Measurements from ENCODE around the gene PACSIN2.

The PACSIN2 gene

DNA sequence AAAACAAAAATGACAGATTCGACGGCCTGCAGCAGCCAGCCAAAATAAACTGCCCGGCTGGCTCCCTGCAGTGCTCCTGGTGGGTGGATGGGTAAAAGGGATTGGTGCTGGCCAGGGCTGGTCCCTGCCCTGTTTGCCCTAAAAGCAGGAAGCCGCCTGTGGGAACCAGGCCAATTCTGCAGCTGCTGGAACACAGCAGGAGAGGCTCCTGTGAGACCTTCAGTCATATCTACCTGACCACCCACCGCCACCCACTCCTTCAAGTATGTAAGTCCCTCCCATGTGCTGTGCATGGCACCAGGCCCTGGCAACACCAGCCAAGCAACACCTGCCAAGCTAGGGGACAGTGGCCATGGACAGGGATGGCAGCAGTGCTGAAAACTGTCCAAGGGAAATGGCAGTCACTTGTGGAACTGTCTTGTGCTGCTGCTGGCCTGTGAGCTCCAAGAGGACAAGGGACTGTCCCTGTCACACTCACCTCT lies 109.2 kb downstream of the PACSIN2 start:
- no peak for DNase-seq (ENCODE audit: low spot score)

- no peak for DNase-seq (ENCODE audit: low spot score)
These were observed 109.7 kb downstream of the PACSIN2 start for GRCh38 chr22:42905217-42905616.

GRCh38 chr22:42904050-42904449 lies 110.9 kb downstream of the PACSIN2 start:
- DNase-seq (ENCODE audit: low spot score): no peak

DNA sequence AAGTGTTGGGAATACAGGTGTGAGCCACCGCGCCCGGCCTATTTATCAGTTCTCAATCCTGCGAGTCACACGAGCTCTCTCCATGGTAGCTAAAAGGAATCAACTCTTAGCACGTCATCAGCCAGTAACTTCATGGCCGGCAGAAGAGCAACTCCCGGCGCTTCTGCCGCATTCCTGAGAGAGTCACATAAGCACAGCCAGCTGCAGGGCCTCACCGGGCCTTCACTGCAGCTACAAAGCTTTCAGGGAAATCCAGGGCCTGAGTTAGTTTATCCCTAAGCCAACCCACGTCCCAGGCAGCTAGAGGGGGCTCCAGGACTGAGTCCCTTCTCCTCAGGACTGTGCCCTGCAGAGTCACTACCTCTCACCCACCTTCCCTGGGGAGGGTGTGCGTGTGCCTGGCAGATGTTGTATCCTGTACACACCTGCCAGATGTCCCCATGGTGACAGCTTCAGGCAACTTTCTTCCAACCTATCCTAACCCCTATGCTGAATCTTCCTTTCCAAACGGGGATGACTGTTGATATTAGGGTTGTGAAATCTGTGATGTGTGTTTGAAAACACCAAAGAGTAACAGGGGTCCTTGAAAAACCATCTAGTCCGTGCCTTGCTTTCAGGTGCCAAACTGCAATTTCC lies 112.0 kb downstream of the PACSIN2 start:
- no peak for DNase-seq (ENCODE audit: low spot score)

GRCh38 chr22:42901790-42902508 lies 113.0 kb downstream of the PACSIN2 start:
- no peak for DNase-seq (ENCODE audit: low spot score)

DNA sequence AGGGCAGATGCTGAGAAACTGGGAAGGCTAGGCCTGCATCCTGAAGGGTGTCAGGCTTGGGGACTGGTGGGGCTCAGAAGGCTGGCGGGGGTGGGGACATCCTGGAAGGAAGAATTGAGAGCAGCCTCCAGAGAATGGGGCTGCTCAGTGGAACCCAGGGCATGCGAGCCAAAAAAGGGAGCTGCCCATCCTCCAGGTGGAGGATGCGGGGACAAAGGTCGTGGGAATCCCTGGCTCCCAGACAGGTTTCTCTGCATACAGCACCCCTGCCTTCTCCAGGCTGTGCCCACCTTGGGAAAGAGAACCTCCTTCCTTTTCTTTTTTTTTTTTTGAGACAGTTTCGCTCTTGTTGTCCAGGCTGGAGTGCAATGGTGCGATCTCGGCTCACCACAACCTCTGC lies 117.0 kb downstream of the PACSIN2 start:
- DNase-seq (ENCODE audit: low spot score): no peak

DNA sequence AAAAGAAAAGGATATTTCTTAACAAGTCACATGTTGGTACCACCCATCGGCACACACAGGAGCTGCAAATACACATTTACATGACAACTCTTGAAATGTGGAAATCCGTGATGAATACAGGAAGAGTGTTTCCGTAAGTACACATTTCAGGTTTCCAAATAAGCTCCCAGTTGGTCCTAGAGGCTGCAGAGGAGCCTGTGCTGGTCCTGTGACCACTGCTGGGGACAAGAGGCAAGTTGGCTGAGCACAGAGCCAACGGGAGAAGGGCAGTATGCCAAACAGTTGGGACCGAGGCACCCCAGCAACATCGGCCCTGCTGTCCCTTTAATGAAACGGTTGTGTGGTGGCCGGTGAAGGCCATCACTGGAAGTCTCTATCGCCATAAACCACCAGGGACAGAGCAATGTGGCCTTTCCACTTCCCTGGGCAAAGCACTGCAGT lies 119.4 kb downstream of the PACSIN2 start:
- no peak for DNase-seq (ENCODE audit: low spot score)

DNA sequence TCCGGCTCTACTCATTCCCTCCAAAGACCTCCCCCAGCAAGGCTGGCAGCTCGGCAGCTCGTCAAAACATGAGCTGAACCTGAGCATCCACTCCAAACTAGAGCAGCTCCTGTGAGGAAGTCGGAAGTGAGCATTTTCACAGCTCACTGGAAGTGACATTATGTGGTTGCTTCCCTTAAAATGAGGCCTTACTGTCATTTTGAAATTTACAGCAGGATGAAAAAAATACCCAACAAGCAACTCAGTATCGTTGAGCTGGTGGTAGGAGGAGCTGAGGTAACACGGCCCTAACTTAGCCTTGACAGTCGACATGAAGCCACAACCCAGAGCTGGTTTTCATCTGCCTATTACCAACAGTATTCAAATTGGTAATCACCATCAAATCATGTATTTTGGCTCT lies 119.9 kb downstream of the PACSIN2 start:
- DNase-seq (ENCODE audit: low spot score): no peak

DNA sequence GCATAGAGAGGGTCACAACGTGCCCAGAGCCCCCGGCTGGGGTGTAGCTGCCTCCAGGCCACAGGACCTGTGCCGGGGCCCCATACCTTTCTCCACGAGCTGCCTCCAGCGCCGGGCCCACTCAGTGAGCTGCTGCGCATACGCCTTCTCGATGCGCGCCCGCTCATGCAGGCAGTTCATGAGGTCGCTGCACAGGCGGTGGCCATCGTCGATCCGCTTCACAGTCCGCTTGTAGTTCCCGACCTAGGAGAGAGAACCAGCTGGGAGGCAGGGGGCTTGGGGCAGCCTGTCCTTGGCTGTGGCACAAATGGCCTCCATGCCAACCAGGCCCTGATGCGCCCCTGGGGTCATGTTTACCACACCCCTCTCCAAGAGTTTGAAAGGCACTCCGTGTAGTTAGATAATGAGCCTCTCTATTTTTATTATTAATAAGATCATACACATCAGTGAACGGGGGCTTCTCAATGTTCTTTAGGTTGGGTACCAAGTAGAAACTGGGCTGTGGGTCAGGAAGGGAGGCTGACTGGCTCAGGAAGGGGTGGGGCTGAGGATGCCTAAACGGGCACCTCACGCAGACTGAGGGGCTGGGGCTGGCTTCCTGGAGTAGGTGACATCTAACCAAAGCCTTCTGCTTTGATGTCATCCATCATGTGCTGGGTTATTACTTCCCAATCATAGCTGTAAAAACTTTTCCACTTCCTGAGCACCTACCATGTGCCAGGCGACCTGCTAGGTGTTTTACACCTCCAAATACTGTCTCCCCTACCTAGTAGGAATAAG lies 121.4 kb downstream of the PACSIN2 start:
- no peak for DNase-seq (ENCODE audit: low spot score)

DNA sequence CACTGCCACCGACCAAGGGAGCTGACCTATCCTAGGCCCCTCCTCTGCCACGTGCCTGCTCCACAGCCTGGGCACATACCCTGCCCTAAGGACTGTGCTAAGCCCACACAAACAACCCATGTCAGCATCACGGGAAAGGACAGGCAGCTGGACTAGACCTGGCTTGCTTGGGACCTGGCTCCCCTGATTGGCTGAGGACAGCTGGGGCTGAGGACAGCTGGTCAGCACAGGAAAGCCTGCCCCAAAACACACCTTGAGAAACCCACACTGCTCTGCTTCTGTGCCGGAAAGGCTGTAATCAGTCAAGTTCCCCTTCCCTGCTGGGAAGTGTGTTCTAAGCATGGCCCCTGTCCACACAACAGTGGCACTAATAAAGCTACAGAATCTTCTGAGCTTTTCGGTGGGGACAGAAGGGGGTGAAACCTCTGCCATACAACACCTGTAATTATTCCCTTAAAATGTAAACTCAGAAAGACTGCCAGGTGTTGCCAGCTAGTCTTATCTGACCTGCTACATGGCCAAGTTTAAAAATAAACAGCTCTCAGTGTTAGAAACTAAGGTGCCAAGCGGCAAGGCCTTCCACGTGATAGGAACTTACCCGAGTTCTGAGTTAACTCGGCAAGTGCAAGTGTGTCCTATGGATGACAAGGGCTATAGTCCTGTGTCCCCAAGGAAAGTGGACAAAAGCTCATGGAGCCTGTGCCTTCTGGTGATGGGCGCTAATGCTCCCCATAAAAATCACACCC lies 122.2 kb downstream of the PACSIN2 start:
- DNase-seq (ENCODE audit: low spot score): no peak

DNA sequence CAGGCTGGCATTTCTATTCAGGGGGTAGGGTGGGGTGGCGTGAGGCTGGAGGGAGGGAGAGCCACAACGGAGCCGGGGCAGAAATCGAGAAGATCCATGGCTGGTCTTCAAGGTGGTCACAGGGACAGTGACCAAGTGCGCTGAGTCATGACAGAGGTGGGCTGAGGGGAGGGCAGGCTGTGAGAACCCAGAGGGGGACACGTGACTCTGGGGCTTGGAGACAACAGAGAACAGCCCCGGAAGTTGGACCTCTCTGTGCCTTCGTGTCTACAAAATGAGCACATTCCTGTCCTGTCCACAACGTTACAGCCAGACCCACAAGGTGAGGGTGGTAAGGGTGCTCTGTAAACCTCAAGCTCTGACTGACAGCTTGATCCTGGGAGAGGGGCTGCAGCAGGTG lies 122.8 kb downstream of the PACSIN2 start:
- no peak for DNase-seq (ENCODE audit: low spot score)

DNA sequence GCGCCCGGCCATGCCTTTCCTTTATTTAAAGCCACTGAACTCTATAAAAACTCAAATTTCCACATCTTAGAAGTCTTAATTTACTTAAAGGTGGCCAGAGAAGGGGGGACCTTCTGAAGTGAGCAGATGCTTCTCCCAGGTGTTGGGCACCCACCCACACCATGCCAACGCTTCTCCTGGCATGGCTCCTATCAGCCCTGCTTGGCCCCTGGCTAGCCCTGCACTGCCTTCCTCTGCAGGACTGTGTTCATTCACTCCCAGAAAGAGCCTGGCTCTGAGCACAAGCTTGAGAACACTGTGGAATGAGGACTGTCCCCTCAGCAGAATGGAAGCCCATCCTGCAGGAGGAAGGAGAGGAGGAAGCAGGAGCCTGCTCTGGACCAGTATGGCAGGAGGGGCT lies 123.3 kb downstream of the PACSIN2 start:
- DNase-seq (ENCODE audit: low spot score): no peak

DNA sequence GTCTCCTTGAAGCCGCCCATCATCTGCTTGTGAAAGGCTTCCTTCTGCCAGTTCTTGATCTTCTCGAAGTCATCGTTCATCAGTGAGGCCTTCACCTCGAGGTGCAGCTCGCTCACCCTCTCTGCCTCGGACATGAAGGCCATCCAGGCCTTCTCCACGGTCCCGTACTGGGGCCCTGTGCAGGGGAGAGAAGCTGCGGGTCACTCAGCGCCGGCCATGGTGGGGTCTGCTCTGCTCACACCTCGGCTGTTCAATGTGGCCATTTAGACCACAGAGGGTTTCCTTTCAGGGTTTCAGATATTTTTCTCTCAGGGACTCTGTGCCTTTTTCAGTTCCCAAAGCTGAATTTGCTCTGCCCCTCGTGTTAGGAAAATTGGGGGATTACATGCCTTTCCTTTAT lies 123.9 kb downstream of the PACSIN2 start:
- DNase-seq (ENCODE audit: low spot score): no peak

GRCh38 chr22:42889304-42889703 lies 125.6 kb downstream of the PACSIN2 start:
- DNase-seq (ENCODE audit: low spot score): no peak

- DNase-seq (ENCODE audit: low spot score): peak; percentile 32
These were observed 127.1 kb downstream of the PACSIN2 start for GRCh38 chr22:42887523-42888507.

GRCh38 chr22:42887120-42887519 lies 127.8 kb downstream of the PACSIN2 start:
- no peak for DNase-seq (ENCODE audit: low spot score)

DNA sequence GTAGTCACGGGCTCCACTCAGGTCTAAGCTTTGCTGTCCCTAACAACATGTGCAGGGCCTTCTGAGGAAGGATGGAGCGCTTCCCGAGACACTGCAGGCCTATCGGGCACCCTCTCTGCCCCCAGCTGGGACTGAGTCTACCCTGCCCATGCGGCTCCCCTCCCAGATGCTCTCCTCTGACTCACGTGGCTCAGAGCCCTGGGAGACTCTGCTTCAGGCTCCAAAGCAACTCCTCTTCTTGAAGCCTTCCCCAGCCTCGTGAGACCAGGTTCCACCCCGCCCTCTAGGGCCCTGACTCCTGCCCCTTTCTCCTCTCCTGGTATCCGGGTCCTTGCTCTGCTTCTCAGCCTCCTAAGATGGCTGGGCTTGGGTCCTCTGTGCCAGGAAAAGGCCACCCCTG lies 129.5 kb downstream of the PACSIN2 start:
- DNase-seq (ENCODE audit: low spot score): no peak

- no peak for DNase-seq (ENCODE audit: low spot score)
These were observed 130.2 kb downstream of the PACSIN2 start for GRCh38 chr22:42884616-42885375.

- no peak for DNase-seq (ENCODE audit: low spot score)
These were observed 131.0 kb downstream of the PACSIN2 start for GRCh38 chr22:42883970-42884369.

- DNase-seq (ENCODE audit: low spot score): no peak
These were observed 131.8 kb downstream of the PACSIN2 start for GRCh38 chr22:42883121-42883520.
